ENCODE results near the gene SEBOX.

The SEBOX gene

DNA sequence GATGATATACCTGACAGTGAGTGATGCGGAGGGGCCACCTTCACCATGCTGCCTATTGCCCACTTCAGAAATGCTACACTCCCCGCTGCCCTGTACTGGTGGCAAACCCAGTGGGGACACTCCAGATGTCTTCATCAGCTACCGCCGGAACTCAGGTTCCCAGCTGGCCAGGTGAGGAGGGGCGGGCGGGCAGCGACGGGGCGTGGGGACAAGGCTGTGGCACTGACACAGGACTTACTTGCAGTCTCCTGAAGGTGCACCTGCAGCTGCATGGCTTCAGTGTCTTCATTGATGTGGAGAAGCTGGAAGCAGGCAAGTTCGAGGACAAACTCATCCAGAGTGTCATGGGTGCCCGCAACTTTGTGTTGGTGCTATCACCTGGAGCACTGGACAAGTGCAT, 23.1 kb upstream of the SEBOX start:
- Mint-ChIP-seq H3K27ac (no peak overlapping the region), H3K27me3 (no peaks in the 10 kb centered on the region), H3K36me3 (ENCODE audit: insufficient read depth) (peaks cover 31% of the 10 kb centered on the region), H3K9me3 (no peaks in the 10 kb centered on the region), H3K4me3 (no peak overlapping the region), H3K4me1 (ENCODE audit: low read depth in 2 of 2) (peaks cover 11 to 12% of the 10 kb centered on the region in 2 donors)
- DNase-seq = no peak
- no peak for ATAC-seq (replicated peaks)

DNA sequence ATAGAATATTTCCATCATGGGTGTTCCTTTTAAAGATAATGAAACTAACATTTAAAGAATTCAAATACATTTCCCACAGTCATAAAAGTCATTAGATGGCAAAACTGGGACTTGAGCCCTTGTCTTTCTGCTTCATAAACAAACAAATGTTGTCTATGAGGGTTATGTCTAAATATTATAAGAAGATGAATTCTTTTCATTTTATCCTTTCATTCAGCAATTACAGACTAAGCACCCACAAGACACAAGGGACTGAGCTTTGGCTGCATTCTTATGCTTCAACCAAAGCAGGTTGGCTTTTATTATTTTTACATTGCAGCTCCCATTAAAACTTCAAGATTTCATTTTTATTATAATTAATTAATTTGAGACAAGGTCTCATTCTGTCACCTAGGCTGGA, 21.4 kb upstream of the SEBOX start:
- Mint-ChIP-seq H3K4me3 (no peak overlapping the region), H3K27me3 (no peaks in the 10 kb centered on the region), H3K27ac (no peak overlapping the region), H3K9me3 (no peaks in the 10 kb centered on the region), H3K36me3 (ENCODE audit: insufficient read depth) (peaks cover 28% of the 10 kb centered on the region), H3K4me1 (ENCODE audit: low read depth in 2 of 2) (peaks cover 11 to 15% of the 10 kb centered on the region in 2 donors)
- ATAC-seq (replicated peaks) (no peak), DNase-seq (no peak)

DNA sequence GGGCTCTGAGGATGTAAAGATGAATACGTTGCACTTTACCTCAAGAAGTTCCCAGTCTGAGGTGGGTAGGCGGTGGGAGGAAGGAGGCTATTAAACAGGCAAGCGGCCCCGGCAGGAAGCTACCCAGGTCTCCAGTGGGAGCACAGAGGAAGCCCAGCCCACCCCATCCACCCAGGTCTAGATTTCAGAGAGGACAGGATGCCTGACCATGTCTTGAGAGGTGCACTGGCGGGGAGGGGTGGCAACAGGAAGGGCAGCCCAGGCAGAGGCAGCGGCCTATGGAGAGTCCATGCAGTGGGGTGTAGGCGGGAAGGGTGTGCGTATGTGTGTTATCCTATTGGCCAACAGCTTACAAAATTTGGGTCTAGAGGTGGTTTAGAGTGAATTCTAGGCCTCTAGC, 20.4 kb upstream of the SEBOX start:
- ATAC-seq (replicated peaks) (no peak), DNase-seq (no peak)
- peak overlapping the region in 1 of 2 donors; percentile 46 for H3K27ac Mint-ChIP-seq
- H3K36me3 Mint-ChIP-seq (ENCODE audit: insufficient read depth) = peaks cover 18% of the 10 kb centered on the region
- no peaks in the 10 kb centered on the region for H3K27me3 Mint-ChIP-seq
- H3K4me1 Mint-ChIP-seq (ENCODE audit: low read depth in 2 of 2) = peaks cover 13 to 16% of the 10 kb centered on the region in 2 donors
- peak overlapping the region; percentile 84 to 94 for H3K4me3 Mint-ChIP-seq
- H3K9me3 Mint-ChIP-seq = no peaks in the 10 kb centered on the region

DNA sequence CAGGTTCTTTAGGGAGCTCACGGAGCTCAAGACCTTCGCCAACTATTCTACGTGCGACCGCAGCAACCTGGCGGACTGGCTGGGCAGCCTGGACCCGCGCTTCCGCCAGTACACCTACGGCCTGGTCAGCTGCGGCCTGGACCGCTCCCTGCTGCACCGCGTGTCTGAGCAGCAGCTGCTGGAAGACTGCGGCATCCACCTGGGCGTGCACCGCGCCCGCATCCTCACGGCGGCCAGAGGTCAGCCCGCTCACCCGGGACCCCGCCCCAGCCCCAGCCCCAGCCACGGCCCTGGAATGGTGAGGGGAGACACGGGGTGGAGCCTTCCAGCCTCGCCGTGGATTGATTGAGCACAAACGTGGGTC, 20.0 kb upstream of the SEBOX start:
- DNase-seq (no peak), ATAC-seq (replicated peaks) (peak; percentile 9)
- peaks cover 14% of the 10 kb centered on the region for H3K36me3 Mint-ChIP-seq (ENCODE audit: insufficient read depth)
- H3K27me3 Mint-ChIP-seq = no peaks in the 10 kb centered on the region
- peaks cover 17 to 18% of the 10 kb centered on the region in 2 donors for H3K4me1 Mint-ChIP-seq (ENCODE audit: low read depth in 2 of 2)
- H3K4me3 Mint-ChIP-seq = peak overlapping the region; percentile 84 to 94
- H3K9me3 Mint-ChIP-seq = no peaks in the 10 kb centered on the region
- peak overlapping the region; percentile 51 to 76 for H3K27ac Mint-ChIP-seq

DNA sequence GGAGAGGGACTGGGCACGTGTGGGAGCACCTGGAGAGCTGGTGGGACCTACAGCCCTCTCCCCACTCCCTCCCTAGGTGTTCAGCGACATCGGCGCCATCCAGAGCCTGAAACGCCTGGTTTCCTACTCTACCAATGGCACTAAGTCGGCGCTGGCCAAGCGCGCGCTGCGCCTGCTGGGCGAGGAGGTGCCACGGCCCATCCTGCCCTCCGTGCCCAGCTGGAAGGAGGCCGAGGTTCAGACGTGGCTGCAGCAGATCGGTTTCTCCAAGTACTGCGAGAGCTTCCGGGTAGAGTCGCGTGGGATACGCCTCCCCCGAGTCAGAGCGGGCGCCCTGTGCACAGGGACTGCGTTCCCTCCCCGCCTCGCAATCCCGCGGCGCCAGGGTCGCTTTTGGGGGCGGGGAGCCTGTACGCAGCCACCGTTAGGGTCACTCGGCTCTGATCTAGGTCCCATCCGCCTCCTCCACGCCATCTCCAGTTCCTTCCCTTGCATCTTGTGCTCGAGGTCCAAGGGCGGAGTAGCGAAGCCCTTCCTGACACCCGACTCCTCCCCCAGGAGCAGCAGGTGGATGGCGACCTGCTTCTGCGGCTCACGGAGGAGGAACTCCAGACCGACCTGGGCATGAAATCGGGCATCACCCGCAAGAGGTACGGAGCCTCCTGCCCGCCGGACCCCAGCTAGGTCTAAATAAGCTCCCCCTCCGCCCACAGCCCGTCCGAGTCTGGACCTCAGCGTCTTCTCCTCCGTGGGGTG, 19.5 kb upstream of the SEBOX start:
- Mint-ChIP-seq H3K9me3 (no peaks in the 10 kb centered on the region), H3K4me1 (ENCODE audit: low read depth in 2 of 2) (peaks cover 18% of the 10 kb centered on the region in 2 donors), H3K27ac (peak overlapping the region; percentile 51 to 76), H3K27me3 (no peaks in the 10 kb centered on the region), H3K36me3 (ENCODE audit: insufficient read depth) (peaks cover 8% of the 10 kb centered on the region), H3K4me3 (peak overlapping the region; percentile 84 to 94)
- DNase-seq (peak; percentile 37 to 41 (median 40)), ATAC-seq (replicated peaks) (peak; percentile 95)

DNA sequence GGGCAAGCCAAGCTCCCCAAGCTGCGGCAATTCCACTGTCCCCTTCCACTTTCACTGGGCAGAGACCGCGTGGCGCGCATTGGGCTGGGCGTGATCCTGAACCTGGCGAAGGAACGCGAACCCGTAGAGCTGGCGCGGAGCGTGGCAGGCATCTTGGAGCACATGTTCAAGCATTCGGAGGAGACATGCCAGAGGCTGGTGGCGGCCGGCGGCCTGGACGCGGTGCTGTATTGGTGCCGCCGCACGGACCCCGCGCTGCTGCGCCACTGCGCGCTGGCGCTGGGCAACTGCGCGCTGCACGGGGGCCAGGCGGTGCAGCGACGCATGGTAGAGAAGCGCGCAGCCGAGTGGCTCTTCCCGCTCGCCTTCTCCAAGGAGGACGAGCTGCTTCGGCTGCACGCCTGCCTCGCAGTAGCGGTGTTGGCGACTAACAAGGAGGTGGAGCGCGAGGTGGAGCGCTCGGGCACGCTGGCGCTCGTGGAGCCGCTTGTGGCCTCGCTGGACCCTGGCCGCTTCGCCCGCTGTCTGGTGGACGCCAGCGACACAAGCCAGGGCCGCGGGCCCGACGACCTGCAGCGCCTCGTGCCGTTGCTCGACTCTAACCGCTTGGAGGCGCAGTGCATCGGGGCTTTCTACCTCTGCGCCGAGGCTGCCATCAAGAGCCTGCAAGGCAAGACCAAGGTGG, 16.3 kb upstream of the SEBOX start:
- Mint-ChIP-seq H3K27me3 (no peaks in the 10 kb centered on the region), H3K36me3 (ENCODE audit: insufficient read depth) (peaks cover 4% of the 10 kb centered on the region), H3K27ac (no peak overlapping the region), H3K4me1 (ENCODE audit: low read depth in 2 of 2) (peaks cover 18 to 23% of the 10 kb centered on the region in 2 donors), H3K9me3 (no peaks in the 10 kb centered on the region), H3K4me3 (peak overlapping the region in 1 of 2 donors; percentile 3)
- ATAC-seq (replicated peaks) (no peak), DNase-seq (no peak)

DNA sequence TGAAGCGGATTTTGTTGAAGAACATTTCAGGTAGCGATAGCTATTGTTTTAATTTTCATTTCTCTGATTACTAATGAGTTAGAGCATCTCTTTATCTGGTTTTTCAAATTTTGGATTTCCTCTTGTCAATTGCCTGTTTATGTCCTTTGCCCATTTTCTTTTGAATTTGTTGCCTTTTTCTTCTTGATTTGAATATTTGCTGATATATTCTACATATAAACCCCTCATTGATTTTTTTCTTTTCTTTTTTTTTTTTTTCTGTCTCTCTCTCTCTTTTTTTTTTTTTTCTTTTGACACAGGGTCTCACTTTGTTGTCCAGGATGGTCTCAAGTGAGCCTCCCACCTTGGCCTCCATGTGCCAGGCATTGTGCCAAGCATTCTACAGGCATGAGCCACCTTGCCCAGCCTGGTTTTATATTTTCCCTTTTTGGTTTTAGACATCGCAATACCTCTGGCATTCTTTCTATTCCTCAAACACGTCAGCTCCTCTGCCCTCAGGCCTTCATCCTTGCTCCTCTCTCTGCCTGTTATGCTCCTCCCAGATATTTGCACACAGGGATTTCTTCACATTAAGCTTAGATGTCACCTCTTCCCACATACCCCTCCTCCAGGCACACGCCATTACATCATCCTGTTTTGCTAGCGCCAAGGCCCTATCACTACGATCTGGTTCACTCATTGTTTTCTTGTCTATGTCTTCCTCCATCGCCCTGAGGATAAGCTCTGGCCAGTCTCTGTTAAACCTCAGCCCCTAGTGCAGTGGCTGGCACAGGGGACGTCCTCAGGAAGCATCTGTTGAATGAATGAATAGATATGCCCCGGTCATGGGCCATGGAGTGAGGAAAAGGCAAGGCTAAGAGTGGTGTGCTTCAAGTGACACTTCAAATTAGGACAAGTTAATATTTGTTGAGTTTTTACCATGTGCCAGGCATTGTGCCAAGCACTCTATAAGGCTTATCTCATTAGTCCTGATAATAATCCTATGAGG, 15.1 kb upstream of the SEBOX start:
- H3K4me3 Mint-ChIP-seq = no peak overlapping the region
- no peaks in the 10 kb centered on the region for H3K9me3 Mint-ChIP-seq
- no peaks in the 10 kb centered on the region for H3K27me3 Mint-ChIP-seq
- ATAC-seq (replicated peaks) = no peak
- no peaks in the 10 kb centered on the region for H3K36me3 Mint-ChIP-seq (ENCODE audit: insufficient read depth)
- H3K4me1 Mint-ChIP-seq (ENCODE audit: low read depth in 2 of 2) = peaks cover 16 to 18% of the 10 kb centered on the region in 2 donors
- no peak for DNase-seq
- H3K27ac Mint-ChIP-seq = no peak overlapping the region

DNA sequence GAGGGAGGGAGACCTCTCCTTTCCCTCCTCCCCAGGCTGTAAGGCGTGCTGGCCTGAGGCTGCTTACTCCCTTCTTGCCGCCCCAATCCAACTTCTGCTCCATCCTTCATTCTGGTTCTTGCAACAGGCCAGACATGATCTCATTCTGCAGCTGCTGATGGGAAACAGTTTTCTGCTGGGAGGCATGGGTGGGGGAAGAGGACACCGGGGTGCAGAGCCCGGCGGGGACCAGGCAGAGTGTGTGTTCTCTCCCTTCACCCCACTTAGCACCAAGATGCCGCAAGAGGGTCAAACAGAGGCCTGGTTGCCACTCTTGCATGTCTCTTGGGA, 7.9 kb upstream of the SEBOX start:
- no peaks in the 10 kb centered on the region for H3K27me3 Mint-ChIP-seq
- ATAC-seq (replicated peaks) (no peak), DNase-seq (no peak)
- no peaks in the 10 kb centered on the region for H3K9me3 Mint-ChIP-seq
- peaks cover 7% of the 10 kb centered on the region for H3K36me3 Mint-ChIP-seq (ENCODE audit: insufficient read depth)
- H3K27ac Mint-ChIP-seq = peak overlapping the region; percentile 89 to 94
- H3K4me1 Mint-ChIP-seq (ENCODE audit: low read depth in 2 of 2) = peaks cover 16 to 19% of the 10 kb centered on the region in 2 donors
- H3K4me3 Mint-ChIP-seq = peak overlapping the region; percentile 94 to 96

DNA sequence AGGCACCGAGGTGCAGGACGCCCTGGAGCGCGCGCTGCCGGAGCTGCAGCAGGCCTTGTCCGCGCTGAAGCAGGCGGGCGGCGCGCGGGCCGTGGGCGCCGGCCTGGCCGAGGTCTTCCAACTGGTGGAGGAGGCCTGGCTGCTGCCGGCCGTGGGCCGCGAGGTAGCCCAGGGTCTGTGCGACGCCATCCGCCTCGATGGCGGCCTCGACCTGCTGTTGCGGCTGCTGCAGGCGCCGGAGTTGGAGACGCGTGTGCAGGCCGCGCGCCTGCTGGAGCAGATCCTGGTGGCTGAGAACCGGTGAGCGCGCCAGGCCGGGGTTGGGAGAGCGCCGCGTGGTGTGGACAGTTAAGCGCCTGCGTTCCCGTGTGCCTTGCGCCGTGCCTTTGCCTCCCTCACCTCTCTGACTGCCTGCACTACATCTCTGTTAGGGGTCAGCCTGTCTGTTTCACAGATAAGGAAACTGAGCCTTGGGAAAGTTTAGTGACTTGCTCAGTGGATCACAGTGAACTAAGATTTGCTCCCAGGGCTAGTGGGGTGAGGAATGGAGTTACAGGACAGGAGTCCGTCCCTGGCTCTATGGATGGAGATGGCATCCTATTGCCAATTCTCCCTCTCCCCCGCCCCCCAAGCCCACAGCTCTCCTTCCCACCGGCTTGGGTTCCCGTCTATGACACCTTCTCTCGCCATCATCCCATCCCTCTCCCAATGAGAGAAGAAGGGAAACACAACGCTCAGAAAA, 7.4 kb upstream of the SEBOX start:
- ATAC-seq (replicated peaks) (peak; percentile 0), DNase-seq (peak in 1 of 3 experiments; percentile 9)
- Mint-ChIP-seq H3K4me3 (peak overlapping the region; percentile 94 to 96), H3K36me3 (ENCODE audit: insufficient read depth) (peaks cover 7% of the 10 kb centered on the region), H3K9me3 (no peaks in the 10 kb centered on the region), H3K27me3 (no peaks in the 10 kb centered on the region), H3K27ac (peak overlapping the region; percentile 94 to 99), H3K4me1 (ENCODE audit: low read depth in 2 of 2) (peaks cover 16 to 19% of the 10 kb centered on the region in 2 donors)

DNA sequence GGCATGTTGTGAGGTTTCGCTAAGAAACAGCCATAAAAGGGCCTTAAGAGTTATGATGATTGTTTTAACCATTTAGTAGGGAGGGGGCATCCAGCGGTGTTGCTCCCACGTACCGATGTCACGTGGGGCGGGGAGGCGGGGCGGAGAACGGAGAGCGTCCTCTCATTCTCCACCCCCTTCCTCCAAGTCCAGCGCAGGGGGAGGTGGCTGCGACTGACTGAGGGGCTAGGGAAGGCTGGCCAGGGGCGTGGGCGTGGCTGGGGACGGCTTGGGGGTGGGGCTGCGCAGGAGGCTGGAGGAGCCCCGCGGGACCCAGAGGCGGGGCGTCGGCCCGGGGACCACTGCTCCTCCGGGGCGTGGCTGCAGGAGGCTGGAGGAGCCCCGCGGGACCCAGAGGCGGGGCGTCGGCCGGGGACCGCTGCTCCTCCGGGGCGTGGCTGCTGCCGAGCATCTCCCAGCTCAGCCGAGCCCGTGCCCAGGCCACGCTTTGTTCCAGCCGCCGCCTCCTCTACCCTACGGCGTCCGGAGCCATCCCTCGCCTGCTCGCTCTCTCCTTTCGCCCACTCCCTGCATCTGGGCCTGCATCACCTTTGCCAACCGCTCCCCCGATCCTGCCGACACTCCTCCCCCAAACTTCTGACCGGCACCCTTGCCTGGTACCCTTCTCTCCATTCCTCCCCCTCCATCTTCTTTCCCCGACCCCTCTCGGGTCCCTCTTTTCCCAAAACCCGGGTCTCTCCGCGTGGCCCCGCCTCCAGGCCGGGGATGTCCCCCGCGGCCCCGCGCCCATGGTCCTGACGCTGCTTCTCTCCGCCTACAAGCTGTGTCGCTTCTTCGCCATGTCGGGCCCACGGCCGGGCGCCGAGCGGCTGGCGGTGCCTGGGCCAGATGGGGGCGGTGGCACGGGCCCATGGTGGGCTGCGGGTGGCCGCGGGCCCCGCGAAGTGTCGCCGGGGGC, 6.5 kb upstream of the SEBOX start, which contains the start of gene SARM1:
TSS of gene SARM1 (plus strand) at position 450 of the 958 bp plus-strand sequence. CDS start at position 789, 339 bp downstream.
- H3K4me1 Mint-ChIP-seq (ENCODE audit: low read depth in 2 of 2) = peaks cover 16 to 19% of the 10 kb centered on the region in 2 donors
- peak within 1 kb of the TSS; percentile 94 to 99 for H3K27ac Mint-ChIP-seq
- no peaks in the 10 kb centered on the region for H3K9me3 Mint-ChIP-seq
- H3K27me3 Mint-ChIP-seq = no peaks in the 10 kb centered on the region
- H3K4me3 Mint-ChIP-seq = peak within 1 kb of the TSS; percentile 94 to 96
- DNase-seq (peak; percentile 72 to 73 (median 73)), ATAC-seq (replicated peaks) (peak; percentile 85)
- H3K36me3 Mint-ChIP-seq (ENCODE audit: insufficient read depth) = peaks cover 11% of the 10 kb centered on the region

DNA sequence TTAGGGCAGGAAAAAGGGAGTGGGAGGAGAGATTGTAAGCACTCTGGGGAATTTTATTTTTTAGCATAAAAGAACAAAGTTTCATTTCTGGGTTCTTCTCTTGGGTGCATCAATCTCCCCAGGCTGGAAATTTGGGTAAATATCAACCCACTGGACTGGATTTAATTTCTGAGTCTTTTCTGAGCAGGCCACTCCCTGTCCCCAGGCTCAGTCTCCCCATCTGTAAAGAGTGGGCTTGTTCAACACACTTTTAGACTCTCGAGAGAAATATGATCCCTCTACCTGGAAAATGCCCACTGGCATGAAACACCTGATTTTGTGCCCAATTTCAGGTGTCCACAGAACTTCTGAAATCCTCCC, 5.7 kb upstream of the SEBOX start:
- Mint-ChIP-seq H3K9me3 (no peaks in the 10 kb centered on the region), H3K27me3 (no peaks in the 10 kb centered on the region), H3K4me3 (peak overlapping the region; percentile 94 to 96), H3K36me3 (ENCODE audit: insufficient read depth) (peaks cover 11% of the 10 kb centered on the region), H3K27ac (peak overlapping the region; percentile 94 to 99), H3K4me1 (ENCODE audit: low read depth in 2 of 2) (peaks cover 16 to 19% of the 10 kb centered on the region in 2 donors)
- DNase-seq (no peak), ATAC-seq (replicated peaks) (no peak)

Measured in effector memory CD8-positive, alpha-beta T cell (primary cell).